Motor neuron (in vitro differentiated cells): ENCODE data around the gene RNU2-63P. TPM values are rescaled to one million over a fixed set of nuclear protein-coding genes. Genes with fewer than 3 reads are reported as not detected.
"Not testable (repeated sequence)": the region's sequence is repeated elsewhere in the genome, so short reads cannot be mapped to it uniquely, and the experiment has no call there.

Experiments used
- ATAC-seq, 8 experiments: fragments of 200-7000 bp; cut with Tn5 transposase; replicated peaks in 6 of 8; 2 replicates each; pipeline ENCODE4 v1.8.0; 2021; ENCODE audit warnings: mild to moderate bottlenecking in 8 of 8, moderate library complexity in 8 of 8
- H3K27ac ChIP-seq, 2 donors: fragments of 250-450 bp; sonication (Bioruptor Pico); 2 replicates each; pipeline ENCODE4 v1.9.0; 2021; ENCODE audit warnings: antibody characterized with exemption in 2 of 2, mild to moderate bottlenecking in 2 of 2, moderate library complexity in 1 of 2
- H3K4me1 ChIP-seq, 2 donors: fragments of 250-450 bp; sonication (Bioruptor Pico); replicated peaks in 1 of 2; 2 replicates each; pipeline ENCODE4 v1.6.1; 2021; ENCODE audit warnings: antibody characterized with exemption in 2 of 2, mild to moderate bottlenecking in 2 of 2, moderate library complexity in 1 of 2
- H3K4me3 ChIP-seq, 5 donors: fragments of 250-450 bp; sonication (Bioruptor Pico); 2 replicates each; pipeline ENCODE4 v1.9.0; 2021; ENCODE audit warnings: antibody characterized with exemption in 5 of 5, mild to moderate bottlenecking in 5 of 5, moderate library complexity in 4 of 5
- WGBS, 10 experiments: fragments of 450-650 bp; shearing (Covaris generic); methylation state at CpG; one replicate each; pipeline ENCODE4 v1.0.0; 2022; 5-methylcytosine and 5-hydroxymethylcytosine counted together
- in situ Hi-C, 9 experiments: fragments of 400-800 bp; cut with MboI; loops; one replicate each; pipeline ENCODE4 v1.15.0; 2021; ENCODE audit warnings: low sequenced_read_pairs in 9 of 9, low pct_unique_long_range_greater_than_20kb in 2 of 9; ENCODE audit not compliant: unreplicated experiment in 9 of 9
- total RNA-seq, 8 experiments: library from RNA; unstranded; fragments of 300-600 nt; gene quantifications; 2 replicates each; pipeline versions ENCODE4 v1.2.3 to v1.2.4, GENCODE V29; 2022

RNU2-63P gene
- total RNA-seq, 8 experiments from 2014 or later = 9.3 to 66.0 (median 24.9) TPM; not detected in 2

- Histone ChIP-seq H3K4me3 (no peak overlapping the region), H3K27ac (no peak overlapping the region), H3K4me1 (peaks cover 13 to 19% of the 10 kb centered on the region in 2 donors)
- WGBS, 10 experiments = 50 to 100% (median 84%) methylated on average over 1 to 2 of the region's 2 CpGs; no CpG with 5 or more reads in 2 of the 10 experiments
- in situ Hi-C loops = loop anchor here in 2 of 9 experiments (10.0 to 25.0 kb wide), 2 partner anchors 111 to 113 kb away; partner anchors contain the start of gene THNSL2 (in 1 of the 2)
- ATAC-seq = no peak
These were observed 35.4 kb upstream of the RNU2-63P start for GRCh38 chr2:88051792-88052191.

GRCh38 chr2:88049622-88050021 is 33.3 kb upstream of the RNU2-63P start:
- Histone ChIP-seq H3K4me1 (peaks cover 8 to 10% of the 10 kb centered on the region in 2 donors), H3K27ac (no peak overlapping the region), H3K4me3 (no peak overlapping the region)
- WGBS, 10 experiments = 100% methylated on average over 1 of the region's 1 CpG; no CpG with 5 or more reads in 7 of the 10 experiments
- ATAC-seq = peak in 4 of 8 experiments; percentile 55 to 94 (median 68)
- in situ Hi-C loops = loop anchor here in 2 of 9 experiments (10.0 to 25.0 kb wide), 2 partner anchors 113 to 115 kb away; partner anchors contain the start of gene THNSL2 (in 1 of the 2)

- Histone ChIP-seq H3K27ac (no peak overlapping the region), H3K4me1 (no peaks in the 10 kb centered on the region), H3K4me3 (no peak overlapping the region)
- in situ Hi-C loops = no loop called here
- 80 to 100% (median 92%) methylated on average over 2 to 3 of the region's 3 CpGs for WGBS, 10 experiments
- ATAC-seq = no peak
These were observed 32.2 kb upstream of the RNU2-63P start for GRCh38 chr2:88048541-88048940.

- H3K4me1 ChIP-seq, ATAC-seq, in situ Hi-C loops, H3K4me3 ChIP-seq, H3K27ac ChIP-seq: not testable (repeated sequence)
- 0 to 100% (median 87%) methylated on average over 1 to 6 of the region's 6 CpGs; no CpG with 5 or more reads in 4 of the 10 experiments for WGBS, 10 experiments
These were observed 29.2 kb upstream of the RNU2-63P start for GRCh38 chr2:88045561-88045960.

- Histone ChIP-seq H3K4me3 (no peak overlapping the region), H3K4me1 (no peaks in the 10 kb centered on the region), H3K27ac (no peak overlapping the region)
- WGBS, 10 experiments = 82 to 100% (median 100%) methylated on average over 1 to 5 of the region's 5 CpGs; no CpG with 5 or more reads in 2 of the 10 experiments
- ATAC-seq = no peak
- in situ Hi-C loops = no loop called here
These were observed 26.1 kb upstream of the RNU2-63P start for GRCh38 chr2:88042476-88042875.

- WGBS, 10 experiments = 80 to 100% (median 100%) methylated on average over 1 to 4 of the region's 4 CpGs; no CpG with 5 or more reads in 1 of the 10 experiments
- ATAC-seq = peak in 5 of 8 experiments; percentile 39 to 86 (median 46)
- H3K27ac ChIP-seq = no peak overlapping the region
- no peak overlapping the region for H3K4me3 ChIP-seq
- in situ Hi-C loops = no loop called here
- H3K4me1 ChIP-seq = no peaks in the 10 kb centered on the region
These were observed 22.1 kb upstream of the RNU2-63P start for GRCh38 chr2:88038263-88039105.

DNA sequence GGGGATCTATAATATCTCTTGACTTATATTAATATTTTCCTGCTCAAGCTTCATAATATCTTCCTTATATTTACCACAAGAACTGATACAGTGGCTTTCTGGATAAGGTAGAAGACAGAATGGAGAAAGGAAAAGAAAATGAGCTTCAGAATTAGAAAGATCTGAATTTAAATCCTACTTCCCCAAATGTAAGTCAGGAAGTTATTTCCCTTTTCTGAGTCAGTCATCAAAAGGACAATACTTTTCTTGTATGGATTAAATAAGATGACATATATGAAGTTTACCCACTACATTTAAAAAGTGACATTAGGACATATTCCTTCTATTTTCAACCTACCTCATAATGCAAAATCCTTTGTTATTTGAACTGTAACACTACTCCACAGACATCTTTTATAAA is 20.3 kb upstream of the RNU2-63P start:
- Histone ChIP-seq H3K27ac (no peak overlapping the region), H3K4me1 (no peaks in the 10 kb centered on the region), H3K4me3 (no peak overlapping the region)
- ATAC-seq = no peak
- in situ Hi-C loops = no loop called here

DNA sequence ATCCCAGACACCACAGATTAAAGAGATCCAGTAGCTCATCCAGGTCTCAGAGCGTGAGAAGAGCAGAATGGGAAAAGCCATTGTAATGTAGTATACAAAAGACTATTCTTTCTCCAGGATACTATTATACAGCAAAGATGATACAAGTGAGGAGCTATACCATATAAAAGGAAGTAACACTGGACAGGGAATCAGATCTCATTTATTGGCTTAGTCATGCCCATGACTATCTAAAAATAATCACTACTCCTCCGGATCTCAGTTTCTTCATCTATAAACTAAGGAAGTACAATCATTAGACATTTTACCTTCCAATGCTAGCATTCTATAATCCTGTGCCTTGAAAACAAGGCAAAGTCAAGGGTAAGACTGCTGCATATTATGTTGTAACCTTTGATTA is 19.8 kb upstream of the RNU2-63P start:
- 55 to 100% (median 83%) methylated on average over 1 to 2 of the region's 2 CpGs; no CpG with 5 or more reads in 2 of the 10 experiments for WGBS, 10 experiments
- H3K4me3 ChIP-seq = no peak overlapping the region
- ATAC-seq = no peak
- in situ Hi-C loops = no loop called here
- H3K27ac ChIP-seq = no peak overlapping the region
- H3K4me1 ChIP-seq = no peaks in the 10 kb centered on the region

DNA sequence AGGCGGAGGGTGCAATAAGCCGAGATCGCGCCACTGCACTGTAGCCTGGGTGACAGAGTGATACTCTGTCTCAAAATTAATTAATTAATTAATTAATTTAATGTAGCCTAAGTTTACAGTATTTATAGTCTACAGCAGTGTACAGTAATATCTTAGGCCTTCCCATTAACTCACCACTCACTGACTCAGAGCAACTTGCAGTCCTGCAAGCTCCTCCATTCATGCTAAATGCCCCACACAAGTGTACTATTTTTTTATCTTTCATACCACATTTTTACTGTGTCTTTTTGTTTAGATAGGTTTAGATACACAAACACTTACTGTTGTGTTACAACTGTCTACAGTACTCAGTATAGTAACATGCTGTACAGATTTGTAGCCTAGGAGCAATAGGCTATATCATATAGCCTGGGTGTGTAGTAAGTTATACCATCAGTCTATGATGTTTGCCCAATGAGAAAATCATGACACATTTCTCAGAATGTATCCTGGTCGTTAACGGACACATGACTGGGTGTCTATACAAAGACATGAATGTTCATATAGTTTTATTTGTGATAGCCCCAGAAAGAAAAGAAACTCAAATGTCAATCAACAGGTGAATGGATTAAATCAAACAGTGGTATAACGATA is 15.8 kb upstream of the RNU2-63P start:
- ATAC-seq = no peak
- H3K4me1 ChIP-seq = no peaks in the 10 kb centered on the region
- H3K27ac ChIP-seq = no peak overlapping the region
- WGBS, 10 experiments = 93 to 100% (median 97%) methylated on average over 1 to 7 of the region's 7 CpGs
- in situ Hi-C loops = no loop called here
- no peak overlapping the region for H3K4me3 ChIP-seq

DNA sequence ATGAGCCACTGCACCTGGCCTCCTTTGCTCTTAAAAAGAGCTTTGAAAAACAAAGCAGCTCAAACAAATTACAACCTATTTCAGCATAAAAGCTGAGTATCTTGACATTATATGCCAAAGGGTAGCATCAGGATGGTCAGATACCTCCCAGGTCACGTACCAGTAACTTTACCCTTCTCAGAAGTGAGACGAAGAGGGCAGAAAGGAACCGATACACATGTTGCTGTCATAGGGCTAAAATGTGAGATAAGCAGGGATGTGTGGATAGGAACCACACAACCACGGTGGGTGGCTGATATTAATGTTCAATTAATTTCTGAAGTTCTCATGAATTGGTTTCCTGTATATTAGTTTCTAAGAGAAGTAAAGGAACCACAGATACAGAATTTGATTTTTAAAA is 12.6 kb upstream of the RNU2-63P start:
- in situ Hi-C loops = no loop called here
- 95 to 100% (median 100%) methylated on average over 1 to 4 of the region's 4 CpGs; no CpG with 5 or more reads in 1 of the 10 experiments for WGBS, 10 experiments
- no peak overlapping the region for H3K27ac ChIP-seq
- H3K4me1 ChIP-seq = peaks cover 2 to 9% of the 10 kb centered on the region in 2 donors
- H3K4me3 ChIP-seq = no peak overlapping the region
- ATAC-seq = no peak

DNA sequence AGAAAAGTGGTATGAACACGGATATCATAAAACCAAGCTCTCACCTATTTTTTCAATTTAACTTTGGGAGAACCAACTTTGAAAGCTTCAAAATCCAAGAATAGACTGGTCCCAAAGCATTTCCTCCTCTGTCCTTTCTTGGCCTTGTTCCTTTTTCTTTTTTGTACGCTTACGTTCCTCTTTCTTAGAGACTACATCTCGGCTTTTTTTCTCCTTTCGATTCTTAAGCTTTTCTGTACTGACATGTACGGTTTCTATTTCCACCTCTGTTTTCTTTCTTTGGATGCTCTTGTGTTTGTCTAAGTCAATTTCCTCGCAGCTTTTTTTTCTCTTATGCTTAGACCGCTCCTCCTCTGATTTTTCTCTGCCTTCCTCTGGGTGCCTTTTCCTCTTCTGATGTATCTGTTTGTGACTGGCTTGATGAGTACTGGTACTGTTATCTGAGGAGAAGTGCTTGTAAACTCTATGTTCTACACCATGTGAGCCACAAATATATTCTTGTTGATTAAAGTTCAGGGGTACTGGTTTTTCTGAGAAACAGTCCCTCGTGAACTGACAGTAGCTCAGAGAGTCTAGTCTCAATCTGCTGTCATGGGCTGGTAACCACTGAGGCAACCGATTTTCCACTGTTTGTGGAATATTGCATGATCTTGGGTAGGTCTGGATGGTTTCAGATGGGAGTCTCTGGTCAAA is 11.5 kb upstream of the RNU2-63P start:
- WGBS, 10 experiments = 90 to 100% (median 94%) methylated on average over 3 to 10 of the region's 10 CpGs
- Histone ChIP-seq H3K4me1 (peaks cover 2 to 9% of the 10 kb centered on the region in 2 donors), H3K27ac (no peak overlapping the region), H3K4me3 (no peak overlapping the region)
- no peak for ATAC-seq
- in situ Hi-C loops = no loop called here

DNA sequence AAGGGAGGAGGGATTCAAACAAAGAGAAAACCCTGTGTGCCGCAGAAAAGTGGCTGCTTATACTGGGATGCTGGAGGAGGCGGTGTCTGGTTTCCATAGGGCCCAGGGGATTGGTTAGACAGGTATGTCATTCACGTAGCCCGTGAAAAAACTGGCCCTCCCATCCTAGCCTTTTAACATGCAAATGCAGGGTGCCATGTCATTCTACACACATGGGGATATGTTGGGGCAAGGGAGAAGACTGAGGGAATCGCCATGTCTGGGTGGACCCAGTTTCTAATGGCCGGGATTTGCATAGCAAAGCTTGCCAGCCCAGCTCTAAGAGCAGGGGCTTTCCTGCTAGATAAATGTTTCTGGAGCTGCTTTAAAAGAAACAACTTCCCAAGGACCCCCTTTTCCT is 8.2 kb upstream of the RNU2-63P start:
- Histone ChIP-seq H3K4me3 (no peak overlapping the region), H3K4me1 (peaks cover 2 to 9% of the 10 kb centered on the region in 2 donors), H3K27ac (peak overlapping the region in 1 of 2 donors; percentile 55)
- peak; percentile 34 to 100 (median 95) for ATAC-seq
- in situ Hi-C loops = no loop called here
- 25 to 93% (median 33%) methylated on average over 2 to 5 of the region's 6 CpGs; no CpG with 5 or more reads in 5 of the 10 experiments for WGBS, 10 experiments

GRCh38 chr2:88022669-88022921 is 6.2 kb upstream of the RNU2-63P start:
- H3K4me1 ChIP-seq = peaks cover 9 to 22% of the 10 kb centered on the region in 2 donors
- no peak overlapping the region for H3K4me3 ChIP-seq
- no peak for ATAC-seq
- no peak overlapping the region for H3K27ac ChIP-seq
- in situ Hi-C loops = no loop called here
- WGBS, 10 experiments = 60 to 100% (median 100%) methylated on average over 1 to 5 of the region's 5 CpGs; no CpG with 5 or more reads in 1 of the 10 experiments
